HG03175 (cell line): ENCODE data around the gene CSMD2.

Experiments used
- ATAC-seq: cut with Tn5 transposase; IDR thresholded peaks from one replicate; pipeline ENCODE4 v1.9.1; 2021; ENCODE audit warnings: mild to moderate bottlenecking, moderate library complexity; ENCODE audit not compliant: unreplicated experiment

The CSMD2 gene

GRCh38 chr1:33727310-33727709 lies 437.7 kb downstream of the CSMD2 start:
- no peak for ATAC-seq

DNA sequence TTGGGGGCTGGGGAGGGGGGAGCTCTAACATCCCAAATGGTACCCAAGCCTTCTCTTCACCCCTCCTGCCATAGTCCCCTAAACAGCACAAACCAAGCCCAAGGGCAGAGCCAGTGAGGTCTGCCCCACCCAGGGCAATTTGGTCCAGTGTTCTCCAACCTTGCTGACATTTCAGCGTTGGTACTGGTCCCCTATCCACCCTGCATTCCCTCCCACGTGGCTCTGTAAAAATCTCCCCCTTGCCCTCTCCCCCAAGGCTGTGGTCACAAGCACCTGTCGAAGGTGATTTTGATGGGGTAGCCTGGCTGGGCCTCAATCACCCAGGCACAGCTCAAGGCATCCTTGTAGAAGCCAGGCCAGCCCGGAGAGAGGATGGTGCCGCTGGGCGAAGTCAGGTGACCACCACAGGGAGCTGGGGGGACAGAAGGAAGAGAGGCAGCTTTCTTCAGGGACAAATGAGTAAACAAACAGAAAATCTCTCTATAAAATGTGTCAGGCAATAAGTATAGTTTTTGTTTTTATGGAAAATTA lies 438.7 kb downstream of the CSMD2 start:
- ATAC-seq = no peak

DNA sequence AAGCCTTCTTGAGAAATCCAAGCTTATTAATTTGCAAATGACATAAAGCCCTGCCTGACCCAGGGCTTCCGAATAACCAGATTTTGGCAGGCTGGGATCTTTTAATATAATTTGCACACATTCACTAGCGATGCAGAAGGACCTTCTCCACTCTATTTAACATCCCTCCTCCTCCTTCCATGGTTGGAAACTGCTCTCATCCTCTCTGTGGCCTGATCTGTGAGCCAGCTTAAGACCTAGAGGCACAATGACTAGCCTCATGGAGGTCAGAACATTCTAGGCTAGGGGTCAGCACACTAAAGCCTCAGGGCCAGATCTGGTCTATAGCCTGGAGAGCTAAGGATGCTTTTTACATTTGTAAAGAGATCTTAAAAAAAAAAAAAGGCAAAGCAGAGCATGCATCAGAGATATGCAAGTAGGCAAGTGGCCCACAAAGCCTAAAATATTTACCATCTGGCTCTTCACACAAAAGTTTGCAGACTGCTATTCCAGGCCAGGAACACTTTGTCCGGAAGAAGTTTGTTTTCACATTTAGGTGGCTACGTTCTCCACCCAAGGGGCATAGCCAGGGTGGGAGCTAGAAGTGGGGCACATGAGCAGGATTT lies 439.4 kb downstream of the CSMD2 start:
- ATAC-seq = no peak

GRCh38 chr1:33725037-33725436 lies 440.0 kb downstream of the CSMD2 start:
- no peak for ATAC-seq

DNA sequence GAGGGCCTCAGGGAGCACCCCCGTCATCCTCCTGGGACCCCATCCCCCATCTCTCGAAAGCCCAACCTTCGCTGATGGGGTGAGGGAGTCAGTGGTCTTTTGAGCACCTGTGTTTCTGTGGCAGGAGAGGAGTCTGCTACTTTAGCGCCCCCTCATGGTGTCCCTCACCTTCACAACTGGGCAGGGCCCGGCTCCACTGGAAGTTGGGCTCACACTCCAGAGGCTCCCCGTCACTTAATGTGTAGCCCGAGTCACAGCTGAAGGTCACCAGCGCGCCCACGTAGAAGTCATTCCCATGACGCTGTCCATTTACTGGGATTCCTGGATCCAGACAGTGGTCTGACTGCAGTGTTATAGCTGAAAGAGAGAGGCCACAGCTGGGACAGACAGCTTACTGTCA lies 440.7 kb downstream of the CSMD2 start:
- no peak for ATAC-seq

- ATAC-seq = no peak
Measured at GRCh38 chr1:33723251-33723650, 441.8 kb downstream of the CSMD2 start.

GRCh38 chr1:33721301-33721815 lies 443.7 kb downstream of the CSMD2 start:
- ATAC-seq = no peak

GRCh38 chr1:33719771-33720670 lies 445.0 kb downstream of the CSMD2 start:
- ATAC-seq = no peak

- no peak for ATAC-seq
Measured at GRCh38 chr1:33719326-33719725, 445.7 kb downstream of the CSMD2 start.

DNA sequence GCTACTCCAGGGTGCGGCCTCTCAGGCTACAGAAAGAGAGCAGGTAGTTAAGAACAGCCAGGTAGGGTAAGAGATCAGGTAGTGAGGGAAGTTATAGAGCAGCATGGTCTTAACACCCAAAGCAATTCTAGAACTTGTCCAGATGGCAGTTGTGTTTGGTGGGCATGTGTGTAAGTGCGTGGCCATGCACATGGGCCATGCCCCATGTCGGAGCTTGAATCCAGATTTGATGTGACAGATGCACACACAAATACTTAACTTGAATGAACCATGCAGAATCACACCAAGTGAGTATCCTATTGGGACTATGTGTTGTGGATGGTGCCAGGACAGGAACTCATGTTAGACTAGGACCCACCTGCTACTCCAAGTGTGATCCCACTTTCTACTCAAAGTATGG lies 446.8 kb downstream of the CSMD2 start:
- no peak for ATAC-seq

DNA sequence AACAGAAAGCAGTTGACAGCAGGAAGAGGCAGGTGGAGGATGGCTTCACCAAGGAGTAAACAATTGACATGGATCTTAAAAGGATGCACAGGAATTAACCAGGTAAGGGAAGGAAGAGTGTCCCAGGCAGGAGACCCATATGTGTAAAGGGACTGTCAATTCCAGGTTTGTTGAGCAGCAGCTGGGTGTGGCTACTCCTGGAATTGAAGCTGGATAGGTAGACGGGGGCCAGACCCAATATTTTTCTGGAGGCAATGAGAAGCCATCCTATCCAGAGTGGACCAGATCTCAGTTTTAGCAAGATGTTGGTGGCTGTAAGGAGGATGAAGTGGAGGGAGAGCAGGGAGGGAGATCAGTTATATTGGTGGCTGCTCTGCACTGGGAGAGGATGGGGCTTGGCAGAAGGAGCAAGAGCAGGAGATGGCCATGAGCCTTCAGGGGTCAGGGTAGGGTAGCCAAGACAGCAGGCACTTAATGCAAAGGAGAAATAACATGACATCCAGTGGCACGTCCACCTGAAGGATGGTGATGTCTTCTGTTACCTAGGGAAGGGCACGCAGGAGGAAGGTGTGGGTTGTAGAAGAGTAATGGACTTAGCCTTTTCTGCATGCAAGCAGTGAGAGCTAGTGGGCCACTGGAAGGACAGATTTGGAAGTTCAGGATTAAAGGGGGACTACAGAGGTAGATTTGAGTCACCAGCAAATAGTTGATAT lies 447.9 kb downstream of the CSMD2 start:
- no peak for ATAC-seq

DNA sequence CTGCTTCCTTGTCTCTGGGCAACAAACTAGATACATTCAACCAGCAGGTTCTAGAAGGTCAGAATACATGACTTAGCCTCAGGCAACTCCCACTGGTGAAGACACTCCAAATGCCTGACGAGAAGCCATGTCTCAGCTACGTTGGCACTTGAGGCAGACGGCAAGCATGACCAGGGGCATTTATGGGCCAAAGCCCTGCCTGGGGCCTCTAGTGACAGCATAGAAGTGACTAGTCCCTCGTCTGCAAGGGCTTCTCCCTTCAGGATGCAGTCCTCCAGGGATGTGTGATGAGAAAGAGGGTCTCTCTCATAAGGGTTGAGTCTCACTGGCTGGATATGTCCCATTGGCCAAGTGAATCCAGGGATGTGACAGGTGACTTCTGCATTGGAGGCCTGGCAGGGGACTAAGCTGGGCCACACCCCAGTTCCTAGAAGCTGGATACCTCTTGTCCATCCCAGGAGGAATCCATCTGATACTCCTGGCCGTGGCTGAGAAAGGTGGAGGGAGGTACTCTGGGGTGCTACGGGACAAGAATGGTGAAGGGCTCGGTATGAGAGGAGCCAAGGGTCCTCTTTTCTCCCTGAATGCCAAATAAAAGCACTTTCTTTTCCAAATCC lies 449.7 kb downstream of the CSMD2 start:
- ATAC-seq = no peak

DNA sequence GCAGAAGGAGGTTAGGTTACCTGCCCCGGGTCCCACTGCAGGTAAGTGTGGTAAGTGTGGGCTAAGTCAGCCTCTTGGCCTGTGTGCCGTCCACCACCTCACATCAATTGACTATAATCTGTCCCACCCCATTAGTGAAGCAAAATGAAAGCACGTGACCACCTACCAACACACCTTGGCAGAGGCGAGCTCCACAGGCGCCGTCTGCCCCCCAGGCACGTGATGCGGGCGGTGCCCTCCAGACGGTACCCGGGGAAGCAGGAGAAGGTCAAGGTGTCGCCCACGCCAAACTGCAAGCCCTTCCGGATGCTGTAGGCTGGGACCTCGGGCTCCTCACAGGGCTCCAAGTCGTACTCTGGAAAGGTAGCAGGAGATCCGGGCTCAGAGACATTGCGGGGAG lies 450.6 kb downstream of the CSMD2 start:
- ATAC-seq = no peak

GRCh38 chr1:33713058-33713877 lies 451.8 kb downstream of the CSMD2 start:
- ATAC-seq = no peak

DNA sequence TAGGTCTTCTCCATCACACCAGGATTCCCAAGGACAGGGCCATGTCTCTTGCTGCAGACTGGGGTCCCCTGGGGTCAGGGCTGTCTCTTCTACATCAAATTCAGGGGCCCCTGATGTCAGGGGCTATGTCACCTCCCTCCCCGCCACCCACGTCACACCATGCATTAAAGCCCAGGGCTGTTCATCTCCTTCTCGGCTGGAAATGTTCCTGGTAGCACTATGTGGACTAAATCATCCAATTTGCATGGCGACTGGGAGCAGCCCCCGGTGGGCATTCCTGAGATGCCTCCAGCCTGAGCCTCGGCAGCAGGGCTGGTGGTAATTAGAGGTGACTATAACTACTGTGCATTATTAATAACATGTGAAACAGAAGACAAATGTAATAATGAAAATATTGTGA lies 452.8 kb downstream of the CSMD2 start:
- no peak for ATAC-seq

GRCh38 chr1:33711511-33711910 lies 453.5 kb downstream of the CSMD2 start:
- ATAC-seq = no peak

- no peak for ATAC-seq
Measured at GRCh38 chr1:33710967-33711366, 454.1 kb downstream of the CSMD2 start.

DNA sequence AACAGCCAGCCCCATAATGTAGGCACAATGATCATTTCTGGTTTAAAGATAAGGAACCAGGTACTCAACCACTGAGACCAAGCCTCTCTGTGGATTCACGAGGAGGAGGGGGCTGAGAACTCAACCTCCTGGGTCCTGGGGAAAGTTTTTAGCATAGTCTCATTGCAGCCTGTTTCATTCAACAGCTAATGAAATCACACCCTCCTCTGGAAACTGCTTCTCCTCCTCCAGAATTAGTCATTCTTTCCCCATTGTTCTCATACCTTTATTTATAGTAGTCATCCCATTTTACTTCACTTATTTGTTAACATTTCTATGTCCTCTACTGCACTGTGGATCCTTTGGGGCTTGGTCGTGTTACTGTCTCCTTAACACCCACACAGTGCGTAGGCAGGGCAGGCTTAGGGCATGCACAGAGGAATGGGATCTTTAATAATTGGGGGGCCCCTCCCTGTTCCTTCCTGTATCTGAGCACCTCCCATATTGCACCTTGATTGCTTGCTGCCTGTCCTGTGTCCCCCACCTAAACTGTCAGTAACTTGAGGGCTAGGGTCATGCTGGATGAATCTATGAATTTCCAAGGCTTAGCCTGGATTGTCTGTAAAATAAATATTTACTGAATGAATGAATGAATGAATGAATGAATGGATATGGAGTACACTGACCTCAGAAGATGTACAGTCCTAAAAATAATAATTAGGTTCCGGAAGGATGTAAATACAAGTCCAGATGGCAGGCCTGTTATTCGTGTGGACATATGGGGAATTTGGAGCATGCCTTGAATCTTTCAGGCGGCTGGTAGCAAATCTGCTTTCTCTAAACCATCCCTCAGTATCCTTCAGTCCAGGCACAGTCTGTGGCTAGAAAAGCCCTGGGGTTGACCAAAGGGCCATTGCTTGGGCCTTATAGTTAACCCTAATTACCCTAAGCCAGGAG lies 455.0 kb downstream of the CSMD2 start:
- no peak for ATAC-seq

DNA sequence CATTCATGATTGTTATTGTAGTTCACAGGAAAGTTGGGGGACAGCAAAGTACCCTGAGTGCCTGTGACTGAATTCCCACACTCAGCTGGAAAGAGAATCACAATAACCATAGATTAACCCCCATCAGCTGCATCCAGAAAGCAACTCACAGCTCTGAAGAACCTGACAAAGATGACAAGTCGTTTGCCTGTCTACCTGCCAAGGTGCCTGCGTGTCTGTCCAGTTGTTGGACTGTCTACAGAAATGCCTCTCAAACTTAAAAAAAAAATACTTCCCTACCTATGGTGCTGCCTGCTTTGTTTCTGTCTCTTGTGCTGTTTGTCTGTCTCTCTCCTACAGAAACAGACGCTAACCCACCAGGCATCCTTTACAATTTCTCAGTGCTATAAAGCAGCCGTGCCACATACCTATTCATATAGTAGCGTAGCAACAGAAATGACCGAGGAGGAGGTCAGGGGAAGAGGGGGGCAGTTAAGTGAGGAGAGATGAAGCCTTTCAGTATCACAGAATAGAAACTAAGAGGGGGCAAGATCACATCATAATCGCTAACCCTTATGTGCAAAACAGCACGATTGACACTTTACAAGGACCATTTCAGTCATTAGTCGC lies 455.8 kb downstream of the CSMD2 start:
- no peak for ATAC-seq
